KOPT-K1 (cell line): ENCODE data around the gene ALDH1A3.

ENCODE experiments used
- H3K27ac ChIP-seq: fragments of 200-600 bp; sonication (generic); 2 replicates; pipeline ENCODE4 v1.5.1; 2016; ENCODE audit warnings: antibody characterized with exemption, mild to moderate bottlenecking, low read depth, low read length; ENCODE audit not compliant: poor library complexity, severe bottlenecking
- H3K36me3 ChIP-seq: fragments of 200-600 bp; sonication (generic); 2 replicates; pipeline ENCODE4 v1.5.1; 2017; ENCODE audit warnings: antibody characterized with exemption, mild to moderate bottlenecking, low read length, moderate library complexity; ENCODE audit not compliant: insufficient read depth
- H3K9me3 ChIP-seq: fragments of 200-600 bp; sonication (generic); 2 replicates; pipeline ENCODE4 v1.5.1; 2017; ENCODE audit warnings: antibody characterized with exemption, low read length, mild to moderate bottlenecking; ENCODE audit not compliant: insufficient read depth, poor library complexity, severe bottlenecking

Gene ALDH1A3

DNA sequence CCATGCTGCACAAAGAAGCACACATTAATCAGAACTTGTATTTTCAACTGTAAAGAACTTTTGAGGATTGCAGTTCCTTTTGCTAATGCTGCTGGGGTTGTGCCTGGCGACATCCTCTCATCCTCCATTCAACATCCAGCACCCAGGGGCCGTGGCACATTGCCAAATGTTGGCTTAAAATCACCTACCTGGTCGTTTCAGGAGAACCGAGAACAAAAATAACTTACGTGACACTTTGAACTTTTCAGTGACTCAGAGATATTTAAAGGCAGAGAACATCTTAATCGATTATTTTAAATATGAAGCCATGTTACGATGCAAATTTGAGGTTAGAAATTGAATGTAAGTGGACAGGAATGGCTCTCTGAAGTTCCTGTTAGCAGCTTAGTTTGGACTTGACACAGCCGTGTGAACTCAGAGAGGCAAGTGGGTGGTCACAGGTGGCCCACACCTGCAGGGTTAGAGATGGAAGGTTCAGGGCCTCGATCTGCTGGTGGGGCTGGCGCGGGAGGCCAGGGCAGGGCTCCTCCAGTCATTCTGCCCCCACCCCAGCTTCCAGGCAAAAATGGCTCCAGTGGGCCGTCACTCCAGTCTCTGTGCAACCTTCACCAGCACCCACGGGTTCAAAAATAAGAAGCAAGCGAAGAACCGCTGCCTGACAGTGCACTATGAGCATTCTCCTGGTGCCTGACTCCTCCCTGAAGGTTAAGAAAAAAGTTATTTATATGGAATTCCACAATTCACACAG, 51.7 kb downstream of the ALDH1A3 start:
- H3K9me3 ChIP-seq: no peaks in the 10 kb centered on the region
- H3K27ac ChIP-seq: no peak overlapping the region
- no peaks in the 10 kb centered on the region for H3K36me3 ChIP-seq

DNA sequence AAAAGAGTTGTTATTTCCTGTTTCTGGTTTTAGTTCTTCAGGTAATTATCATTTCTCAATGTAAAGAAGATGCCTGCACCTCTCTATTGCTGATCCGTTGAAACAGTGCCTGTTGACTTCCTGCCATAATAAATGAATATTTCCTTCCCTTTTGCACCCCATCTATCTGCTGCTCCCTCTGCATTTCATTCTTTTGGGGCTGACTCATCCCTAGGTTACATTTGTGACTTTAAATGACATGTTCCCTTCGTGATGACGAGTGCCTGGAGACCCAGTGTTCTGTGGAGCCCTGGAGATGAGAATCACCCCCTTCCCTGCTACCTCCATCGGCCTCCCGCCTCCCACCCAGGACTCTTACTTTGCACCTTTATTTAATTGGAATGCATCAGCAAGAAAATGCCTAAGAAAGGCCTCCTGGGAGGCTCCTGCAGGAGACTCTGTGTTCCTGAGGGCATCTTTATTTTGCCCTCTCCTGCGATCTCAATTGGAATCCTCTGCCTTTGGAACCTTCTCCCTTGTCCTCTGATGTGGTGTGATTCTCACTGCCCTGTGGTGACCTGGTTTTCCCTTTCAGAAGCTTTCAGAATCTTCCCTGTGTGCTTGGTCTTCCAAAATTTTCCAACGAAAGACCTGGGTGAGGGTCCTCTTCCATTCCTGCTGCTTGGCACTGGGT, 53.2 kb downstream of the ALDH1A3 start:
- H3K36me3 ChIP-seq: no peaks in the 10 kb centered on the region
- H3K27ac ChIP-seq: no peak overlapping the region
- H3K9me3 ChIP-seq: no peaks in the 10 kb centered on the region

DNA sequence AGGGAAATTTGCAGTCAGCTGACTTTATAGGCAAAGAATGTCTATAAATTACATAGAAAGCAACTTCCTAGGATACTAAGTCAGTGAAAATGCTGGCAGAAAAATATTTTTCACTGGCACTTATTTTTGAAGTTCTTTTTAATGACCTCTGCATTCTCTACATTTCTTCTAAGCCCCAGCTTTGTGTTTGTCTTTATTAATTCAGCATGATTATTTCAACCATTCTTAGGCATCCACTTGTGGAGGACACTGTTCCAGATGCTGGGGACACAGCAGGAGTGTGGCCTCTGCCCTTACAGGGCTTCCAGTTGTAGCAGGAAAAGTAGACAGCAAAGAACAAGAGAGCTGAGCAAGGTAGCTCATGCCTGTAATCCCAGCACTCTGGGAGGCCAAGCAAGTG, 54.5 kb downstream of the ALDH1A3 start:
- no peak overlapping the region for H3K27ac ChIP-seq
- H3K9me3 ChIP-seq: no peaks in the 10 kb centered on the region
- H3K36me3 ChIP-seq: no peaks in the 10 kb centered on the region

DNA sequence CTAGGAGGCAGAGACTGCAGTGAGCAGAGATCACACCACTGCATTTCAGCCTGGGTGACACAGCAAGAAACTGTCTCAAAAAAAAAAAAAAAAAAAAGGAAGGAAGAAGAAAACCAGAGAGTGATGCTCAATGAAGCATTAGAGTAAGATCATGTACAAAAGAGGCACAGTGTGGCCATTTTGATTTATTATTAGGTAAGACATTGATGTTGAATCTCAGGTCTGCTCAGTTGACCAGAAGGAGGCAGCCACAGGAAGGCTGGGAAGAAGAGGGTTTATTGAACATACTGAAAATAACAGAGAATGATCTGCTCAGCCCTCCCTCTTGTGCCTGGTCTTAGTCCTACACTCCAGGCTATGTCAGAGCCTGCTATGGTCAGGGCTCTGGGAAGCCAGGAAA, 55.1 kb downstream of the ALDH1A3 start:
- H3K36me3 ChIP-seq: no peaks in the 10 kb centered on the region
- no peak overlapping the region for H3K27ac ChIP-seq
- no peaks in the 10 kb centered on the region for H3K9me3 ChIP-seq

DNA sequence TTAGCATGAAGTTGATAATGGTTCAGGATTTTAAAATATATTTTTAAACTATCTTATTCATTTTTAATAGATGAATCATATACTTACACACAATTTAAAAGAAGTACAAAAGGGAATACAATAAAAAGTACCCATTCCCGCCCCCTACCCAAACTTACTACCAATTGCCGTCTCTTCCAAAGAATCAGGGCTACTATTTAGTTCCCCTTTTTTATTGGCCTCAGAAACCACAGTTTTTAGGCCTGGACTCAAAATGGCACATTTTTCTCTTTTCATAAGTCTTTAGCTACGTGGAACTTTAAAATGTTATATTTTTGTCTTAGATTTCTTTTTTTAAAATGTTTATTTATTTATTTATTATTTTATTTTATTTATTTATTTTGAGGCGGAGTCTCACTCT, 57.5 kb downstream of the ALDH1A3 start:
- Histone ChIP-seq H3K27ac (no peak overlapping the region), H3K9me3 (no peaks in the 10 kb centered on the region), H3K36me3 (no peaks in the 10 kb centered on the region)

DNA sequence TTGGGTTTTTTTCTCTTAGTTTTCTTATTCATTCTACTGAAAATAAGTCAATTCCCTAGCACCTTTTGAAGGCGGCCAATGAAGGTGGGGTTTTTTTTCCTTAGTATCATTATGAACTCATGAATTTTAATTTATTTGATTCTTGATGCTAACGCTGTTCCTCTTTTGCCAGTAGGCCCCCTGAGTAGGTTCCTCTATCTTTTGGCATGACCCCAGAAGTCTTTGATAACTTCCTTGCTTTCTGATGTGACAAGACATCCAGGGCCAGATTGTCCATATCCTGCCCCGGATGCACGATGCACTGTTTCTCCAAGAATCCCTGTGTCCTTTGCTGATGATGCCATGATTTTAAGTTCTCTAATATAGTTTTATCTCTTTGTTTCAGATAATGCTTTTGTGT, 60.2 kb downstream of the ALDH1A3 start:
- H3K27ac ChIP-seq: no peak overlapping the region
- no peaks in the 10 kb centered on the region for H3K36me3 ChIP-seq
- H3K9me3 ChIP-seq: no peaks in the 10 kb centered on the region

DNA sequence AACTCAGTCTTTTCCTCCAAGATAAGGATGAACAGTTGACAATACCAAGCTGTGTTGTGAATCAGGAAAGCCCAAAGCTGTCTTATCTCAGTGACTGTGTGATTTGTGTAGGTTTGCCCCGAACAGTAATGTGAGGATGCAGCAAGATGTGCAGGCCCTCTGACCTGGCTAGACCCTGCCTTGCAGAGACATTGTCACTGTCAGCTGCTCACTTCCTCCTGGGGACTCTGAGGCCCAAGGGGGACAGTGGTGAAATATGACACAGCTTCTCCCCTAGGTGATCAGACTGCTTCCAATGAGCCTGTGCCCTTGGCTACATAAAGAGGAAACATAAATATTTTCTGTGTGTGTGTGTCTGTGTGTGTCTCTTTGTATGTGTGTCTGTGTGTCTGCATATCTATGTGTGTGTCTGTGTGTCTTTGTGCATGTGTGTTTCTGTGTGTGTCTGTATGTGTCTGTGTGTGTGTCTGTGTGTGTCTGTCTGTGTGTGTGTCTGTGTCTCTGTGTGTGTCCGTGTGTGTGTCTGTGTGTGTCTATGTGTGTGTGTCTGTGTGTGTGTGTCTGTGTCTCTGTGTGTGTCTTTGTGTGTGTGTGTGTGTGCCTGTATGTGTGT, 61.2 kb downstream of the ALDH1A3 start:
- no peak overlapping the region for H3K27ac ChIP-seq

DNA sequence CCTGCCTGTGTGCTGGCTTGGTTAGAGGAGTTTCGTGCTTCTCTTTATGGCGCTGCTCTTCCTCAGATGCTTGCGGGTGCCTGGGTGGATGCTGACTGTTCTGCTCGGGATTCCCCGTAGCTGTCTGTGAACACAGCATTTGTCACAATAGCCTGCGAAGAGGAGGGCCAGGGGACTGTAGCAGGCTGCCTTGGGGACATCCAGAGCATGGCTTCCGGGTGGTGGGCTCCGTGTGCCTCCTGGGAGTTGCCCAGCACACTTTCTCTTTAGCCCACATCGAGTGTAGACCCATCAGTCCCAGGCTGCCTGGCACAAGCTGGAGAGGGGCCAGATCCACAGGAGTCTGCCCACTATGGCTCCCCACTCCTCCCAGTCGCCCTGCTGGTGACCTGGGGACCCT, 61.9 kb downstream of the ALDH1A3 start:
- Histone ChIP-seq H3K27ac (no peak overlapping the region), H3K36me3 (no peaks in the 10 kb centered on the region), H3K9me3 (no peaks in the 10 kb centered on the region)

More for the DNA sequence above, 61.2 kb downstream of the ALDH1A3 start:
- no peaks in the 10 kb centered on the region for H3K36me3 ChIP-seq
- no peaks in the 10 kb centered on the region for H3K9me3 ChIP-seq

DNA sequence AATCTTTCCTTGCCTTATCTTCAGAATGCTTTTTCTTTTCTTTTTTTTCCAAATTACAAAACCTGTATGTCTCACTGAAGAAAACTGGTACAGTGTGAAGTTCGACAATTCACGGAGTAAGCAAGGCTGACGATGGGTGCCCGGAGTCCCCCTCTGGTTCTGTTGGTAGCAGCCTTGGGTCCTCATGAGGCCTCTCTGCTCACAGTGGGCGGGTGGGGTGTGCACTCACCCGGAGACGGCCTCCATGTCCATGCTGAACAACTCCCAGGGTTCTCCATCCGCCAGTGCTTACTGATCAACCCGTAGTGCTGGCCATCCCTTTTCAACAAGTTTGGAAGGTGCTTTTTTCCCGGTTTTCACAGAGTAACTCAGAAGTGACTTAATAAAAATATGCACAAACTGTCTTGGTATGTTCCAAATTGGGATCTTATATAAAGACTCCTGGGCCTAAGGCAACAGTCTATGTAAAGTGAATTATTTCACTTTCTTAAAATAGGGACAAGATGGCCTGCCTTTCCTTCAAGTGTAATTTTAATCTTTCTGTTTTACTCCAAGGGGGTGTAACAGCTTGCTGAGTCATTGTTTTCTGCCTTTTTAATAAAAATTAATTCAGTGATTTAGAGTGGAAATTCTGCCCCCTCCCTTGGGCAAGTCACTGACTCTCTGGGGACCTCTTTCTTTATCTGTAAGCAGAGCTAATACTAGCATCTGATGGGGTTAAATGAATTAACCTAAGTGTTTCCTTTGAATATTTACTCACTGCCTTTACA, 63.2 kb downstream of the ALDH1A3 start:
- H3K9me3 ChIP-seq: no peaks in the 10 kb centered on the region
- no peak overlapping the region for H3K27ac ChIP-seq
- no peaks in the 10 kb centered on the region for H3K36me3 ChIP-seq

DNA sequence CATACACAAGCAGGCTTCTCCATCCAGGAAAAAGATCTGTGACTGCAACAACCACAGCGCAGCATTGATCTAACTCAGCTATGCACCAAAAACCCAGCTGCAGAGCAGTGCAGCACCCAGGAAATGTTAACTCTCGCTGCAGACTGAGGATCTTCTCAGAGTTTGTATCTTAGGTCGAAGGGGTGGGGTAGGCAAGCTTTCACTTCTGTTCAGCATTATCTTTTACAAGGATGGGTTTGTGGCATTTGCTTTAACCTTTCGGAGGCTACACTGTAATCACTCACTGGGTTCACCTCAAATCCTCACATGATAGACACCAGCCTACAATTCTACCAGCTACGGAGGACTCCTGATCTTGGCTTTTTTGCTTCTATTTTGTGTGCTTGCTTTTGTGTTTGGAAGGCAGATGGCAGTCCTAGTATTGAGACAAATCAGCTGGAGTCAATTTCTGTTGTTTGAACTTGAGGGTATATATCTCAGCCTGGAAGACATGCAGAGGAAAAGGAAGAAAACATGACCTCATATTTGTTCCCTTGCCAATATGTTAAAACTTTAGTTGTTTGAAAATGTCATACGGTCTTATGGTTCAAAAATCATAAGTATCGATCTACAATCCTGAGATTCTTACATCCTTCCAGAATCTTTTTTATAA, 64.7 kb downstream of the ALDH1A3 start:
- Histone ChIP-seq H3K9me3 (no peaks in the 10 kb centered on the region), H3K27ac (no peak overlapping the region), H3K36me3 (no peaks in the 10 kb centered on the region)

DNA sequence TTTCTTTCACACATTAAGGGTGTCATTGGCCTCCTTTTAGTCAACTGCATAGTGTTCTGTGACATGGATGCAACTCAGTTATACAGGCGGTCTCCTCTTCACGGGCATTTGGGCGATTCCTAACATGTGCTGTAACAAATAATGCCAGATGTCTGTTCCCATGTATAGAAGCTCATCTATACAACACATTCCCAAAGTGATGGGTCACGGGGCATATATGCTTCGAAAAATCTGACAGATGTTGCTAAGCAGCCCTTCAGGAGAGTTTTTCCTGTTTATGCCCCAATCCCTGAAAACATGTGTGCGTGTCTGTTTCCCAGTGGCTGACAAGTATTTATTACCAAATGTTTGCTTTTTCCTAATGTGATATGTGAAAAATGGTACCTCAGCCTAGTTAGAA, 65.4 kb downstream of the ALDH1A3 start:
- Histone ChIP-seq H3K9me3 (no peaks in the 10 kb centered on the region), H3K36me3 (no peaks in the 10 kb centered on the region), H3K27ac (no peak overlapping the region)

DNA sequence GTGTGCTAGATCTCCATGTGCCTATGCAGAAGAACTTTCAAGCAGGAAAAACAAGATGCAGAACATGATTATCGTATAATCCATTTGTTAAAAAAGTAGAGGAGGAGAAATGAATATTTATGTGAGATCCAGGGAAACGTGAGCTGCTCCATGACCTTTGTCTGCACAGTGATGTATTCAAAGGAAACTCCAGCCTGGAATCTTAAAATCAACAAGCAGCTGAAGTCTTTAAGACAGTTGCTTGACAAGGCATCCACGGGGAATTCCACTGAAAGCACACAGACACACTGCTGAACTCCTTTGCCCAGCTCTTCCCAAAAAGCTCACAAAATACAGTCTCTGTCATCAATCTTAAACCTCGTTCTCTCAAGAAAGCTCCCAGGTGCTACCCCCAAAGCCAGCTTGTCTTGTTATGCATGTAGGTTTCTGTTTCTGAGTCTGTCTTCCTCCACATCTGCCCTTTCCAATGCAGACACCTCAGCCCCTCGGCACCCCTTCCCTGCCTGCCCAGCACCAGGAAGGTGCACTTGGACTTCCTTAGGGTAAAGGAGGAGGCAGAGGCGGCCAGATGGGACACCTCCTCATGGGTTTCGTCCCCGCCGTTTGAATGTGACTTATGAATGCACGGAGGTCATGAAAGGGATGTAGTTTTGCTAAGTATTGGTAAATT, 68.3 kb downstream of the ALDH1A3 start:
- Histone ChIP-seq H3K36me3 (no peaks in the 10 kb centered on the region), H3K27ac (no peak overlapping the region), H3K9me3 (no peaks in the 10 kb centered on the region)

DNA sequence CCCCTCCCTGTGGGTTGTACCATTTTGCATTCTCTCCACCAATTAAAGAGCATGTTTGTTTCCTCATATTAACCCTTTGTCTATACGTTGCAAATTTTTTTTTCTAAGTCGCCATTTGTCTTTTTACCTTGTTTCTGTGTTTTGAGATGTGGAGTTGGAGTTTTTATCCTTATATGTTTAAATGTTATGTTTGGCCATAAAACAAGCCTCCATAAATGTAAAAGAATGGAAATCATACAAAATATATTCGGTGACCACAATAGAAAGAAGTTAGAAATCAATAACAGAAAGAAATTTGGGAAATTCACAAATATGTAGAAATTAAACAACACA, 68.8 kb downstream of the ALDH1A3 start:
- H3K36me3 ChIP-seq: no peaks in the 10 kb centered on the region
- H3K27ac ChIP-seq: no peak overlapping the region
- no peaks in the 10 kb centered on the region for H3K9me3 ChIP-seq

DNA sequence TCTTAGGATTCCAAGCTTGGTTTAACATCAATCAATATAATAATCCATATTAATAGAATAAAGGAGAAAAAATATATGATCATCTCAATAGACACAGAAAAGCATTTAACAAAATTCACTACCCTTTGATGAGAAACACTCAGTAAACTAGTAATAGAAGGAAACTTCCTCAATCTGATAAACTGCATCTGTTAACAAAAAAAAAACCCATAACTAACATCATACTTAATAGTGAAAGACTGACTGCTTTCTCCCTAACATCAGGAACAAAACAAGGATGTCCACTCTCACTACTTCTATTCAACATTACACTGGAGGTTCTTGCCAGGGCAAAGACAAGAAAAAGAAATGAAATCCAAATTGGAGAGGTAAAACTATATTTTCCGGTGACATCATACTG, 70.1 kb downstream of the ALDH1A3 start:
- H3K27ac ChIP-seq: no peak overlapping the region
- no peaks in the 10 kb centered on the region for H3K36me3 ChIP-seq
- no peaks in the 10 kb centered on the region for H3K9me3 ChIP-seq
